Frontal cortex (tissue), 4 donors: ENCODE results near the gene UGT1A5. TPM values are rescaled to one million over a fixed set of nuclear protein-coding genes. Genes with fewer than 3 reads are reported as not detected.

Experiments used
- DNase-seq, 2 donors: peaks; one replicate each; pipeline ENCODE4 v3.0.0; 2012; ENCODE audit warnings: low spot score in 2 of 2
- FAIRE-seq: peaks from 2 replicates; lab custom pipeline; 2012; peaks lifted over from hg19 to GRCh38; lab: Jason Lieb, UNC
- total RNA-seq: library from RNA; depleted of rRNA; stranded (reverse); fragments of >200 nt; gene quantifications from one replicate; pipeline ENCODE4 v1.2.3, GENCODE V29; 2014
- donor health status: control.
- donor health status: control.
- donor health status: control.

Gene UGT1A5
- not detected for total RNA-seq

- DNase-seq = no peak
- FAIRE-seq = no peak
These were observed at the start of gene UGT1A5 for GRCh38 chr2:233712611-233713261. TSS of gene UGT1A5 (plus strand) at chr2:233712907. CDS start at chr2:233712992, 85 bp downstream.

GRCh38 chr2:233663911-233664310 is 48.8 kb upstream of the UGT1A5 start:
- no peak for FAIRE-seq
- no peak for DNase-seq

GRCh38 chr2:233668605-233669260 is 44.0 kb upstream of the UGT1A5 start:
- DNase-seq (no peak), FAIRE-seq (no peak)

- FAIRE-seq = no peak
- DNase-seq = no peak
These were observed 41.2 kb upstream of the UGT1A5 start, which contains the start of gene UGT1A9 for GRCh38 chr2:233671290-233672161. TSS of gene UGT1A9 (plus strand) at chr2:233671898. CDS start at chr2:233671935, 37 bp downstream.

- DNase-seq (no peak), FAIRE-seq (no peak)
These were observed 39.8 kb upstream of the UGT1A5 start for GRCh38 chr2:233672886-233673285.

GRCh38 chr2:233673896-233674295 is 38.8 kb upstream of the UGT1A5 start:
- DNase-seq (no peak), FAIRE-seq (no peak)

GRCh38 chr2:233674314-233674713 is 38.4 kb upstream of the UGT1A5 start:
- DNase-seq = no peak
- FAIRE-seq = no peak

- no peak for DNase-seq
- FAIRE-seq = no peak
These were observed 37.7 kb upstream of the UGT1A5 start for GRCh38 chr2:233674995-233675394.

GRCh38 chr2:233676046-233676445 is 36.7 kb upstream of the UGT1A5 start:
- FAIRE-seq (no peak), DNase-seq (no peak)

GRCh38 chr2:233679196-233679595 is 33.5 kb upstream of the UGT1A5 start:
- DNase-seq (no peak), FAIRE-seq (no peak)

- FAIRE-seq = no peak
- DNase-seq = no peak
These were observed 32.2 kb upstream of the UGT1A5 start for GRCh38 chr2:233680361-233681045.

GRCh38 chr2:233681521-233682099 is 31.1 kb upstream of the UGT1A5 start, which contains the start of gene UGT1A7:
TSS of gene UGT1A7 (plus strand) at chr2:233681901. CDS start at chr2:233681938, 37 bp downstream.
- no peak for FAIRE-seq

GRCh38 chr2:233684640-233685039 is 28.1 kb upstream of the UGT1A5 start:
- FAIRE-seq = no peak
- no peak for DNase-seq

More at GRCh38 chr2:233681521-233682099, 31.1 kb upstream of the UGT1A5 start, which contains the start of gene UGT1A7:
- no peak for DNase-seq

GRCh38 chr2:233686928-233687327 is 25.8 kb upstream of the UGT1A5 start:
- DNase-seq = no peak
- no peak for FAIRE-seq

- DNase-seq (no peak), FAIRE-seq (no peak)
These were observed 24.4 kb upstream of the UGT1A5 start for GRCh38 chr2:233688341-233688740.

GRCh38 chr2:233689031-233689430 is 23.7 kb upstream of the UGT1A5 start:
- FAIRE-seq (no peak), DNase-seq (no peak)

GRCh38 chr2:233689501-233689900 is 23.2 kb upstream of the UGT1A5 start:
- DNase-seq = no peak
- FAIRE-seq = no peak

- no peak for FAIRE-seq
- DNase-seq = no peak
These were observed 22.3 kb upstream of the UGT1A5 start for GRCh38 chr2:233690444-233690843.
